ENCODE measurements around the gene TRIM17. TPM values are rescaled to one million over a fixed set of nuclear protein-coding genes. Genes with fewer than 3 reads are reported as not detected.

The TRIM17 gene
- total RNA-seq, 1 experiment from 2014 or later = 55.5 TPM

DNA sequence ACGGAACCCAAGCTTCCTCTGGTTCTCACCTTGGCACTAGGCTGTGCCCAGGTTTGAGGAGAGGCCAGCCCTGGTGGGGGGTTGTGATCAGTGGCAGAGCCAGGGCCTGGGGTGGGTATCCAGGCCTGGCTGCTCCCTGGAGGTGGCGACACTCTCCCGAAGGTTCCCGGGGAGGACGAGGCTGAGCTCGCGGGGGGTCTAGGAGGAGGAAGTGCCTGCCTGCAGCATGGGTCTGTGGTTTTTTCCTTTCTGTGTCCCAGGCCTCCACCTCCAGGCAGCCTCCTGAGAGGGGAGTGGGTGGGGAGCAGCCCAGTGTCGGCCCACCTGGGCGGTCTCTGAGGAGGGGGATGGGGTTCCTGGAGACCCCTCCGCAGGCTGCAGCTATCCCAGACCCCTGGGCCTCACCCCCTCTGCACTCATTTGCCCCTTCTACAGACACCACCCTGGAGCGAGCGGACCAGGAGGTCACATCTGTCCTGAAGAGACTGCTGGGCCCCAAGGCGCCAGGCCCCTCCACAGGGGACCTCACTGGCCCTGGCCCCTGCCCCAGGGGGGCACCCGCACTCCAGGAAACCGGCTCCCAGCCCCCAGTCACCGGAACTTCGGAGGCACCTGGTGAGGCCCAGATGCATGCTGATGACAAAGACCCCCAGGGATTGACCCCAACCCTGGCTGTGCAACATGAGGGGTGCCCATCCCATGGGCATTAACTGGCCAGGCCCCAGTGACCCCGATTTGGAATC lies 54.3 kb downstream of the TRIM17 start:
- no peak overlapping the region for H3K4me2 ChIP-seq
- no peaks in the 10 kb centered on the region for H3K36me3 ChIP-seq (ENCODE audit: low read depth)
- no peak overlapping the region for H3K4me3 ChIP-seq
- H2AFZ ChIP-seq = no peak overlapping the region
- H3K27ac ChIP-seq = no peak overlapping the region
- no peaks in the 10 kb centered on the region for H3K9me3 ChIP-seq (ENCODE audit: insufficient read depth, low read depth)
- no peaks in the 10 kb centered on the region for H3F3A ChIP-seq (ENCODE audit: insufficient read depth, low read depth)
- intact Hi-C loops (cut with micrococcal nuclease; ENCODE audit: unreplicated experiment) = no loop called here
- H3K27me3 ChIP-seq (ENCODE audit: insufficient read depth, low read depth) = no peaks in the 10 kb centered on the region
- POLR2A ChIA-PET (ENCODE audit: unreplicated experiment) = no interaction called here
- H3K9me2 ChIP-seq (ENCODE audit: insufficient read depth) = no peaks in the 10 kb centered on the region
- H3K4me1 ChIP-seq (replicated peaks; ENCODE audit: insufficient read depth) = peaks cover 2% of the 10 kb centered on the region
- no peaks in the 10 kb centered on the region for H3K79me2 ChIP-seq (ENCODE audit: low read depth)
- no peaks in the 10 kb centered on the region for H4K20me1 ChIP-seq (ENCODE audit: insufficient read depth)
- no peak for DNase-seq
- BruUV-seq (replicated peaks) = no TSS peak
- no peak for TF ChIP-seq EZH2 (IDR thresholded peaks at IDR 0.05; ENCODE audit: low read depth)
- TF ChIP-seq, protein P1, sequence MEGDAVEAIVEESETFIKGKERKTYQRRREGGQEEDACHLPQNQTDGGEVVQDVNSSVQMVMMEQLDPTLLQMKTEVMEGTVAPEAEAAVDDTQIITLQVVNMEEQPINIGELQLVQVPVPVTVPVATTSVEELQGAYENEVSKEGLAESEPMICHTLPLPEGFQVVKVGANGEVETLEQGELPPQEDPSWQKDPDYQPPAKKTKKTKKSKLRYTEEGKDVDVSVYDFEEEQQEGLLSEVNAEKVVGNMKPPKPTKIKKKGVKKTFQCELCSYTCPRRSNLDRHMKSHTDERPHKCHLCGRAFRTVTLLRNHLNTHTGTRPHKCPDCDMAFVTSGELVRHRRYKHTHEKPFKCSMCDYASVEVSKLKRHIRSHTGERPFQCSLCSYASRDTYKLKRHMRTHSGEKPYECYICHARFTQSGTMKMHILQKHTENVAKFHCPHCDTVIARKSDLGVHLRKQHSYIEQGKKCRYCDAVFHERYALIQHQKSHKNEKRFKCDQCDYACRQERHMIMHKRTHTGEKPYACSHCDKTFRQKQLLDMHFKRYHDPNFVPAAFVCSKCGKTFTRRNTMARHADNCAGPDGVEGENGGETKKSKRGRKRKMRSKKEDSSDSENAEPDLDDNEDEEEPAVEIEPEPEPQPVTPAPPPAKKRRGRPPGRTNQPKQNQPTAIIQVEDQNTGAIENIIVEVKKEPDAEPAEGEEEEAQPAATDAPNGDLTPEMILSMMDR (conservative IDR thresholded peaks at IDR 0.05) = no peak
- CTCF ChIA-PET = interaction anchor here (1.0 kb wide), 1 partner anchor 363 kb away, joined by 4 read pairs; no protein-coding TSS in a partner anchor

DNA sequence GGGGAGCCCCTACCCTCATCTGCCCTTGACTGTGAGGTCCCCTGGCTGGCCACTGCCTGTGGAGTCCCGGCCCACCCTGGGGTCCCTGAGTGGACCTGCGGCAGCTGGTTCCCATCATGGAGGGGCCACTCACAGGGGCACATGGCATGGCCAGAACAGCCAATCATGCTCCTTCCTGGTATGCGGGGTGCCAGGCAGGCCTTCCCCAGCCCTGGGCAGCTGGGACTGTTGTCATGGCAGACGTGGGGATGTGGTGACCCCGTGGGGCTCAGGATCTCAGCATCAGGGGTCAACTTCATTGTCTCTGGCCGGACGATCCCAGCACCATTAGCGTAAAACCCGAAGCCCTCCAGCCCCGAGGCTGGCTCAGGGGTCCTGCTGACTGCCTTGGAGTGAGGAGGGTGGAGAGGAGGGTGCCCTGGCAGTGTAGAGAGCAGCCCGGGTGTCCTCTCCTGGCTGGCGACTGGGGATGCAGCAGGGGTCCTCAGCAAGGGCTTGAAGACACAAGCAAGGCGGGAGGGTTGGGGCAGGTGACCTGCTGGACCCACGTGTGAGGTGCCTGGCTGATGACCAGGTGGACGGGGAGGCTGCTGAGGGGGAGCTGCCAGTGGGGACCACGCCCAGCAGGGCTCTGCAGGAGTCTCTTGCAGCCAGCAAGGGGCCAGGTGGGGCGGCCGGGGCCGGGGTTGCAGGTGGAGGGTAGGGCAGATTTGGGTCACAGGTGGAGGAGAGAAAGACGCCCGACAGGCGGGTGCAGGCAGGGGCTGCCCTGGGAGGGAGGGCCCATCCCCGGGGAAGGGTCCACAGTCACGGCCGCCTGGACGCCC lies 55.1 kb downstream of the TRIM17 start:
- Histone ChIP-seq H3K27ac (no peak overlapping the region), H3K27me3 (ENCODE audit: insufficient read depth, low read depth) (no peaks in the 10 kb centered on the region), H3K9me3 (ENCODE audit: insufficient read depth, low read depth) (no peaks in the 10 kb centered on the region), H3K4me1 (replicated peaks; ENCODE audit: insufficient read depth) (no peaks in the 10 kb centered on the region), H3K4me2 (no peak overlapping the region), H3K79me2 (ENCODE audit: low read depth) (no peaks in the 10 kb centered on the region), H3F3A (ENCODE audit: insufficient read depth, low read depth) (no peaks in the 10 kb centered on the region), H3K9me2 (ENCODE audit: insufficient read depth) (no peaks in the 10 kb centered on the region), H4K20me1 (ENCODE audit: insufficient read depth) (no peaks in the 10 kb centered on the region), H2AFZ (no peak overlapping the region), H3K4me3 (no peak overlapping the region), H3K36me3 (ENCODE audit: low read depth) (no peaks in the 10 kb centered on the region)
- CTCF ChIA-PET = no interaction called here
- intact Hi-C loops (cut with micrococcal nuclease; ENCODE audit: unreplicated experiment) = no loop called here
- no peak for DNase-seq
- TF ChIP-seq EZH2 (IDR thresholded peaks at IDR 0.05; ENCODE audit: low read depth) = no peak
- TF ChIP-seq, protein P1 (conservative IDR thresholded peaks at IDR 0.05) = no peak
- POLR2A ChIA-PET (ENCODE audit: unreplicated experiment) = no interaction called here
- no TSS peak for BruUV-seq (replicated peaks)

DNA sequence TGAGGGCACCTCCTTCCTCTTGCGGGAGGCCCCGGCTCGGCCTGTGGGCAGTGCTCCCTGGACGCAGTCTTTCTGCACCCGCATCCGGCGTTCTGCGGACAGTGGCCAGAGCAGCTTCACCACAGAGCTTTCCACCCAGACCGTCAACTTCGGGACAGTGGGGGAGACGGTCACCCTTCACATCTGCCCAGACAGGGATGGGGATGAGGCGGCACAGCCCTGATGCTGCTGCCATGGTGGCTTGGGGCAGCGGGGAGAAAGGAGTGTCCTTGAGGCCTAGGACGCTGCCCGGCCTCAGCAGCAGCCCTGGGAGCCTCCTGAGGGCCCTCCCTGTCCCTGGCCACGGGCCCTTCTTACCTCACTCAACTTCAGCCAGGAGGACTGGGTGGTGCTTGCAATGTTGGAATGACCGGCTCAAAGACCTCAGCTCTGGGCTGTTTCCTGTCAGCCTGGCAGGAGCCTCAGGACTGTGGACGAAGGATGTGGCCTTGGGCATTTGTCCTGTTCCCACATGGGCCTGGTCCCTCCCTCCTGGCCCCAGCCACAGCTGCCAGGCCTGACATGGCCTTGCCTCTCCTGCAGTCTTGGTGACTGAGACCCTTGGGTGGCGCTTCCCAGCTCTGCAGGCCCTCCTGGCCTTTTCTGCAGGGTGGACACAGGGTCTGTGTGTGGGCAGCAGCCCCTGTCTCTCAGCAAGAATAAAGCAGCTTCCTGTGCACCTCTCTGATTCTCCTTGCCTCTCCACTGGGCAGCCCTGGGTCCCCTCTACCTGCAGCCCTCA lies 55.9 kb downstream of the TRIM17 start:
- TF ChIP-seq, protein P1 (conservative IDR thresholded peaks at IDR 0.05) = no peak
- no peak for TF ChIP-seq EZH2 (IDR thresholded peaks at IDR 0.05; ENCODE audit: low read depth)
- no peaks in the 10 kb centered on the region for H3K79me2 ChIP-seq (ENCODE audit: low read depth)
- H3F3A ChIP-seq (ENCODE audit: insufficient read depth, low read depth) = no peaks in the 10 kb centered on the region
- no peak overlapping the region for H3K27ac ChIP-seq
- POLR2A ChIA-PET (ENCODE audit: unreplicated experiment) = interaction anchor here (0.6 kb wide), 1 partner anchor 53 kb away, joined by 4 read pairs; no protein-coding TSS in a partner anchor
- DNase-seq = no peak
- H3K4me2 ChIP-seq = no peak overlapping the region
- H3K36me3 ChIP-seq (ENCODE audit: low read depth) = no peaks in the 10 kb centered on the region
- H3K27me3 ChIP-seq (ENCODE audit: insufficient read depth, low read depth) = no peaks in the 10 kb centered on the region
- no peak overlapping the region for H2AFZ ChIP-seq
- no peaks in the 10 kb centered on the region for H3K9me3 ChIP-seq (ENCODE audit: insufficient read depth, low read depth)
- no peaks in the 10 kb centered on the region for H3K4me1 ChIP-seq (replicated peaks; ENCODE audit: insufficient read depth)
- no TSS peak for BruUV-seq (replicated peaks)
- H4K20me1 ChIP-seq (ENCODE audit: insufficient read depth) = no peaks in the 10 kb centered on the region
- CTCF ChIA-PET = no interaction called here
- no peaks in the 10 kb centered on the region for H3K9me2 ChIP-seq (ENCODE audit: insufficient read depth)
- intact Hi-C loops (cut with micrococcal nuclease; ENCODE audit: unreplicated experiment) = no loop called here
- no peak overlapping the region for H3K4me3 ChIP-seq
